GM12872 (cell line): ENCODE measurements around the gene SLC29A2.
A peak's percentile ranks its signal among the peaks of the same experiment; 100 is the strongest.

ENCODE experiments used
- TF ChIP-seq, protein P1 (sequence below): IDR thresholded peaks from 3 replicates; pipeline ENCODE4 v1.5.1; 2011; ENCODE audit warnings: low read depth, mild to moderate bottlenecking, low read length, moderate library complexity; ENCODE audit not compliant: insufficient read depth

The SLC29A2 gene

DNA sequence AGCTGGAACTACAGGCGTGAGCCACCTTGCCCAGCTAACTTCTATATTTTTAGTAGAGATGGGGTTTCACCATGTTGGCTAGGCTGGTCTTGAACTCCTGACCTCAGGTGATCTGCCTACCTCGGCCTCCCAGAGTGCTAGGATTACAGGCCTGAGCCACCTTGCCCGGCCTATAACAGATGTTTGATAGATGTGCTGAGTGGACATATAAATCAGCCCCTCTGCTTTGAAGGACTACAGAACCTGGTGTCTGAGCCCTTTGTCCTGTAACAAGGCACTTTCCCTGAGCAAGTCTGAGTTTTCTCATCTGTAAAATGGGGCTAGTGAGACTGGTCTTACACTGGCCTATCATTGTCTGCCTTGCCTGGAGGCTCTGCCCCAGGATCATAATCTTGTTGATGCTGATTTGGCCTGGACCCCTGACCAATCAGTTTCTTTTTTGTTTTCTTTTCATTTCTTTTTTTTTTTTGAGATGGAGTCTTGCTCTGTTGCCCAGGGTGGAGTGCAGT is 42.3 kb downstream of the SLC29A2 start:
- TF ChIP-seq, protein P1, sequence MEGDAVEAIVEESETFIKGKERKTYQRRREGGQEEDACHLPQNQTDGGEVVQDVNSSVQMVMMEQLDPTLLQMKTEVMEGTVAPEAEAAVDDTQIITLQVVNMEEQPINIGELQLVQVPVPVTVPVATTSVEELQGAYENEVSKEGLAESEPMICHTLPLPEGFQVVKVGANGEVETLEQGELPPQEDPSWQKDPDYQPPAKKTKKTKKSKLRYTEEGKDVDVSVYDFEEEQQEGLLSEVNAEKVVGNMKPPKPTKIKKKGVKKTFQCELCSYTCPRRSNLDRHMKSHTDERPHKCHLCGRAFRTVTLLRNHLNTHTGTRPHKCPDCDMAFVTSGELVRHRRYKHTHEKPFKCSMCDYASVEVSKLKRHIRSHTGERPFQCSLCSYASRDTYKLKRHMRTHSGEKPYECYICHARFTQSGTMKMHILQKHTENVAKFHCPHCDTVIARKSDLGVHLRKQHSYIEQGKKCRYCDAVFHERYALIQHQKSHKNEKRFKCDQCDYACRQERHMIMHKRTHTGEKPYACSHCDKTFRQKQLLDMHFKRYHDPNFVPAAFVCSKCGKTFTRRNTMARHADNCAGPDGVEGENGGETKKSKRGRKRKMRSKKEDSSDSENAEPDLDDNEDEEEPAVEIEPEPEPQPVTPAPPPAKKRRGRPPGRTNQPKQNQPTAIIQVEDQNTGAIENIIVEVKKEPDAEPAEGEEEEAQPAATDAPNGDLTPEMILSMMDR: no peak

DNA sequence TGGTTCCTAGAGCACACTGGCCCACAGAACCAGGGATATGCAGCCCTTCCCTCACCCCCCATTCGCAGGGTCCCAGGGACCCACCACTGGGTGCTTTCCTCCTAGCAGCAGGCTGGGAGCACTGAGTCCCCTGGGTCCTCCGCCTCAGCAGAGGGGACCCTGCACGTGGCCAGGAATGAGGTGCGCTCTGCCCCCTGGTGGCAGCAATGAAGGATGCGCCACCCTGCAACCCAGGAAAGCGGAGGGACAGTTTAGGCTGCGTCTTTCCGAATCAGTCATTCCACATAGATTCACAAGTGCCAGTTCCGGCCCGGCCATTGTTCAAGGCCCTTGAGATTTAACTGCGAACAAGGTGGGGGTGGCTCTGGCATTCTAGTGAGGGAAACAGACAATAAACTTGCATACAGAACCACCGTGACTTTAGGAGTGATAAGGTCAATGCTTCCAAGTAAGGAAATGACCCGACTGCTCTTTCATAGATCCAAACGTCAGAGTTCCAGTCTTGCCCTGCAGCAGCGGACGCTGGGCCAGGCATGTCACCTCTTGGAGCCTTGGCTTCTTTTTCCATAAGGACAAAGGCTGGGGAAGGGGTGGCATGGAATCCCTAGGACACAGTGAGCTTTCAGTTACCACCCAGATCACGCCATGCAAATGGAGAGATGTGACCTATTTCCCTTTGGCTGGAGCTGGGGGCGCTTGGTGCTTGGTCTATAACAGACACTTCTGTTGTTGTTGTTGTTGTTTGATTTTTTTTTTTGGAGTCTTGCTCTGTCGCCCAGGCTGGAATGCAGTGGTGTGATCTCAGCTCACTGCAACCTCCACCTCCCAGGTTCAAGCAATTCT is 43.0 kb downstream of the SLC29A2 start:
- TF ChIP-seq, protein P1: peak; percentile 94

DNA sequence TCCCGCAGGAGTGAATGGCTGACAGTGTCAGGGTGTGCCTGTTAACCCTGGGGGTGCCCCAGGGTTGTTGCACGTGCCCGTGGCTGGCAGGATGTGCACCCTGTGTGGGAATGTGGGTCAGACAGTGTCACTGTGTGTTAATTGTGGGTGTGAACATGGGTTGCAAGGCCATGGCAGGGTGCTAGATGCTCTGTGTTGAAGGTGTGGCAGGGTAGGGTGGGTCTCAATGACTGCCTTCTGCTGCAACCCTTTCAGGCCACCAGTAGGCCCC is 43.6 kb downstream of the SLC29A2 start:
- TF ChIP-seq, protein P1: no peak

DNA sequence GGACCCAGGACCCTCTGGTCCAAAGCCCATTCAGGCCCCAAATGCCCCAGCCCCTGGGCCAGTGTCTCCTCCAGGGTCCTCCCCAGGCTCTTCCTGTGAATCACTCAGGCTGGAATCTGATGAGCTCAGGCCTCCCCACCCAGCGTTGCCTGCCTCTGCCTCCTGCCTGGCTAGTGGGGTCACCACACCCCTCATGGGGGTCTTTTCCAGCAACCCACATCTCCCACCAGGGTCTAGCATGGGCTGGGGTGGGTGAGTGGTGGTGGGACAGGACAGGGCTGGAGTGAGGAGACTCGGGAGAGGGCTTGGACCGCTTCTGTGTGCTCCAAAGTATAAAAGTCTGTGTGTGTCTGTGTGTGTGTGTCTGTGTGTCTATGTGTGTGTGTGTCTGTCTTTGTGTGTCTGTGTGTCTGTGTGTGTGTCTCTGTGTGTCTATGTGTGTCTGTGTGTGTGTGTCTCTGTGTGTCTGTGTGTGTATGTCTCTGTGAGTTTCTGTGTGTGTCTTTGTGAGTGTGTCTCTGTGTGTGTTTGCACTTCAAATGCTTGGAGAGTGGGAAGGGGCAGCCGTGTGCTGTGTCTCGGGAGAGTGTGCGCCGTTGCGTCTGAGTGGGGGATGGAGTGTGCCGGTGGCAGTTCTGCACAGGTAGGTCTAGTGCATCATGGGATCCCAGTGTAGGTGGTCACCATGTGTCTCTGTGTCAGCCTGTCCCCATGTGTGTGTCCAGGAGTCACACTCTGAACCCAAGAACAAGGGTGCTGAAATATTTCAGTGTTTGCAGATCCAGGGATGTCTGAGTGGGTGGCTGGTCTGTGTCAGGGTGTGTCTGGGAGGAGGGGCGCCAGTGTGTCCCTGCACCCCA is 44.2 kb downstream of the SLC29A2 start:
- TF ChIP-seq, protein P1: no peak

DNA sequence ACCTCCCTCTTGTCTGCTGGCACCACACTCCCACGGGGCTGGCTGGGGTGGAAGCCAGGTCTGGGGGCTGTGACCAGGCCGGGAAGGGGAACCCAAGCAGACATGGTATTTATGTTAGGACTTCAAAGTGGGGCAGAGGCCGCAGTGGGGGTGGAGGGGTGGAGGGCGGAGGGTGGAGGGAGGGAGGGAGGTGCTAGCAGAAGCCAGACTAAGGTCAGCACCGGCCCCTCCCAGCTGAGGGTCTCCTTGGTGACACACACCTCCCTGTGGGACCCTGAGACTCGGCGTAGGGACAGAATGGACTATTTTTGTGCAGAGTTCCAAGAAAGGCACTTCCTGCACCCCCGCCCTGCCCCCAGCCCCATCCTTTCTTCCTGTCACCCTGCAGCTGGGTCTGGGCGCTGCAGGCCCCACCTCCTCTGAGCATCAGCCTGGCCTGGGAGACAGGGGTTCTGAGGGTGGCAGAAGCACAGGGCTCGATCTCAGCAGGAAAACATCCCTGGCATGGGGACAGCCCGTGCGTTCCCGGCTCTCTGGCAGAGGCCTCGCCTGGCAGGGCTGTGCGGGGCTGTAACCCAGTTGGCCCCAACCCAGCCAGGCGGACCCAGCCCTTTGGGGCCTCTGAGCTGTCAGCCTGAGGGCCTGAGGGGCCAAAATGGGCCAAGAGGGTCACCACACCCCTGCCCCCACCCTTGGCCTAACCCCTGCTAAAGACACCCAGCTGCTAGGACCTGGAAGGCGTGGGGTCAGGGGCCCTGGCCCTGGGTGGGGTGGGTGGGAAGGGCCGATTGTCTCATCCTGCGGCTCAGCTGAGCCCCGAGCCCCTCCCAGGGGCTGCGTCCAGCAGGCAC is 45.1 kb downstream of the SLC29A2 start:
- TF ChIP-seq, protein P1: no peak

DNA sequence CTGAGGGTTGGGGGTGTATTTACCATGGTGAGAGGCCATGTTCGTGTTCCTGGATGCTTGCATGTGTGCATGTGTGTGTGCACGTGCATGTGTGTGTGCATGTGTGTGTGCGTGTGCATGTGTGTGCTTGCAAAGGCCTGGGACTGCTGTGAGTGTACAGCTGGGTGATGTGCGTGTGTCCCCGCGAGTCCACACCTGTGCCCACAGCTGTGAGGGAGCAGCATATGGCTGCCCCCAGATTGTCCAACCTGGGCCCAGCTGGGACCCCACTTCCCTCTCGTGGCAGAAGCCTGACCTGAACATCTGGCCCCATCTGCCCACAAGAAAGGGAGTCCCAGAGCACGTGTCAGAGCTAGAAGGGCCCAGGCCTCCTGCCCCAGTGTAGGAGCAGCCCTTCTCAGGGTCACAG is 46.3 kb downstream of the SLC29A2 start:
- TF ChIP-seq, protein P1: no peak
